ENCODE results near the gene ETV3.
"Not testable (repeated sequence)": the region's sequence is repeated elsewhere in the genome, so short reads cannot be mapped to it uniquely, and the experiment has no call there.

ETV3 gene

GRCh38 chr1:157138220-157139051 is at the start of gene ETV3:
Gene ETV3, minus strand, starts transcription at chr1:157138395. Its CDS starts 2,043 bp downstream, at chr1:157136352.
- peak; percentile 62 to 77 (median 63) for DNase-seq (ENCODE audit: low read depth in 2 of 3, low spot score in 2 of 3)

GRCh38 chr1:157186281-157186992 is 48.2 kb upstream of the ETV3 start:
- no peak for DNase-seq (ENCODE audit: low read depth in 2 of 3, low spot score in 2 of 3)

GRCh38 chr1:157183870-157184269 is 45.7 kb upstream of the ETV3 start:
- no peak for DNase-seq (ENCODE audit: low read depth in 2 of 3, low spot score in 2 of 3)

- DNase-seq (ENCODE audit: low read depth in 2 of 3, low spot score in 2 of 3) = not testable (repeated sequence)
These were observed 44.2 kb upstream of the ETV3 start for GRCh38 chr1:157182371-157182770.

- no peak for DNase-seq (ENCODE audit: low read depth in 2 of 3, low spot score in 2 of 3)
These were observed 43.6 kb upstream of the ETV3 start for GRCh38 chr1:157181790-157182189.

GRCh38 chr1:157181258-157181657 is 43.1 kb upstream of the ETV3 start:
- DNase-seq (ENCODE audit: low read depth in 2 of 3, low spot score in 2 of 3) = no peak

GRCh38 chr1:157178490-157178889 is 40.3 kb upstream of the ETV3 start:
- DNase-seq (ENCODE audit: low read depth in 2 of 3, low spot score in 2 of 3) = no peak

- DNase-seq (ENCODE audit: low read depth in 2 of 3, low spot score in 2 of 3) = no peak
These were observed 39.7 kb upstream of the ETV3 start for GRCh38 chr1:157177733-157178394.

- DNase-seq (ENCODE audit: low read depth in 2 of 3, low spot score in 2 of 3) = no peak
These were observed 38.5 kb upstream of the ETV3 start for GRCh38 chr1:157176591-157177121.

GRCh38 chr1:157176016-157176415 is 37.8 kb upstream of the ETV3 start:
- DNase-seq (ENCODE audit: low read depth in 2 of 3, low spot score in 2 of 3) = no peak

GRCh38 chr1:157173900-157174410 is 35.8 kb upstream of the ETV3 start:
- no peak for DNase-seq (ENCODE audit: low read depth in 2 of 3, low spot score in 2 of 3)

GRCh38 chr1:157173241-157173640 is 35.0 kb upstream of the ETV3 start:
- DNase-seq (ENCODE audit: low read depth in 2 of 3, low spot score in 2 of 3) = not testable (repeated sequence)

- DNase-seq (ENCODE audit: low read depth in 2 of 3, low spot score in 2 of 3) = not testable (repeated sequence)
These were observed 34.4 kb upstream of the ETV3 start for GRCh38 chr1:157172591-157172990.

GRCh38 chr1:157171903-157172503 is 33.8 kb upstream of the ETV3 start:
- DNase-seq (ENCODE audit: low read depth in 2 of 3, low spot score in 2 of 3) = not testable (repeated sequence)

- peak in 1 of 3 experiments; percentile 26 for DNase-seq (ENCODE audit: low read depth in 2 of 3, low spot score in 2 of 3)
These were observed 32.7 kb upstream of the ETV3 start for GRCh38 chr1:157170677-157171515.

- DNase-seq (ENCODE audit: low read depth in 2 of 3, low spot score in 2 of 3) = no peak
These were observed 29.8 kb upstream of the ETV3 start for GRCh38 chr1:157168015-157168414.

GRCh38 chr1:157167437-157167836 is 29.2 kb upstream of the ETV3 start:
- DNase-seq (ENCODE audit: low read depth in 2 of 3, low spot score in 2 of 3) = no peak

GRCh38 chr1:157166590-157166989 is 28.4 kb upstream of the ETV3 start:
- no peak for DNase-seq (ENCODE audit: low read depth in 2 of 3, low spot score in 2 of 3)

- DNase-seq (ENCODE audit: low read depth in 2 of 3, low spot score in 2 of 3) = peak; percentile 39 to 74 (median 68)
These were observed 25.3 kb upstream of the ETV3 start for GRCh38 chr1:157163273-157164127.

All from activated CD8-positive, alpha-beta memory T cell treated with anti-CD3 and anti-CD28 coated beads for 48 hours (primary cell).